Measurements from ENCODE around the gene MUC6. TPM values are rescaled to one million over a fixed set of nuclear protein-coding genes. Genes with fewer than 3 reads are reported as not detected.
A peak's percentile ranks its signal among the peaks of the same experiment; 100 is the strongest.

Gene MUC6
- total and polyA plus RNA-seq, 5 experiments from 2014 or later: not detected

DNA sequence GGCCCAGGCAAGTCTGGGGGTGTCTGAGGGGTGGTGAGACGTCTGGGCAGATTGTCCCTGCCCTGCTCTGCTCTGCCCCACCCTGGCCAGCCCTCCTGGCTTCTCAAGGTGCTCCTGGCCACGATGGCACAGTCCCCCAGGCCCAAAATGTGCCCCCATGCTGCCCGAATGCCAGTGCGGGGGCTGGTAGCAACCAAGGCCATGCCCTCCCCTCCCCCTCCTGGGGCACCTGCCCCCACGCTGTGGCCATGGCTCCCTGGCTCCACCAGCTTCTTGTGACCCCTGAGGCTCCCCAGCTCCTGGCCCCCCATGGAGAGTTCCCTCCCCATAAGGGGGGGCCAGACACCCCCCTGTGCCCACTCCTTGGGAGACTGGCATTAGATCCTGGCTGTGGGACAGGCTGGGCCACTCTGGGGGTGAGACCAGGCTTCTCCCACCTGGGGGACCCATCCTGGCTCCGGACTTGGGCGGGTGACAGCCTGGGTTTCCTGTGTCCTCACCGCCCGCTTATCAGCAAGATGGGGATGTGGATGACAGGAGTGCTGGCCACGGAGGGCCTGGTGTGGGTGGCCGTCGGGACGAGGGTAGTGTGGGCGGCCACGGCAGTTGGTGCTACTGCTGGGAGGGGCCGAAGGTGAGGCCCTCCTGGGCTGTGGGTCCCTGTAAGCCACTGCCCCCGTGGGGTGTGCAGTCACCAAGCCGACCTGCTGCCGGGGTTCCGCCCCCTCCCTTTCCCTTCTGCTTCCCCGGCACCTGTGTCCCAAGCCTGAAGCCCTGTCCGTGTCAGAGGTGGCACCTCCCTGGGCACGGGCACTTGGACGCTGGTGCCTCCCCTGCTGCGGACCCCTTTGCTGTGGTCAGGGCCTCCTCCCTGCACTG lies 15.9 kb upstream of the MUC6 start:
- peaks cover 0 to 5% (median 3%) of the 10 kb centered on the region in 4 donors for H3K4me1 Mint-ChIP-seq
- no peaks in the 10 kb centered on the region for H3K36me3 Mint-ChIP-seq
- ATAC-seq (no peak), DNase-seq (peak in 1 of 10 donors; percentile 50)
- no peaks in the 10 kb centered on the region for H3K9me3 Mint-ChIP-seq
- no peak overlapping the region for H3K27ac Mint-ChIP-seq
- POLR2A ChIA-PET: no interaction called here
- peaks cover 7 to 24% (median 8%) of the 10 kb centered on the region in 5 donors for H3K27me3 Mint-ChIP-seq
- no peak overlapping the region for H3K4me3 Mint-ChIP-seq

- no peak for ATAC-seq
- DNase-seq: peak in 1 of 10 donors; percentile 54
- H3K36me3 Mint-ChIP-seq: no peaks in the 10 kb centered on the region
- H3K27me3 Mint-ChIP-seq: peaks cover 5 to 29% (median 12%) of the 10 kb centered on the region in 5 donors
- peaks cover 0 to 5% (median 3%) of the 10 kb centered on the region in 4 donors for H3K4me1 Mint-ChIP-seq
- no peak overlapping the region for H3K4me3 Mint-ChIP-seq
- POLR2A ChIA-PET: interaction anchor here (0.6 to 0.7 kb wide), 2 partner anchors 10 to 203 kb away, joined by 3 read pairs; no protein-coding TSS in a partner anchor
- H3K27ac Mint-ChIP-seq: no peak overlapping the region
- H3K9me3 Mint-ChIP-seq: no peaks in the 10 kb centered on the region
Measured at GRCh38 chr11:1051356-1052132, 15.0 kb upstream of the MUC6 start.

DNA sequence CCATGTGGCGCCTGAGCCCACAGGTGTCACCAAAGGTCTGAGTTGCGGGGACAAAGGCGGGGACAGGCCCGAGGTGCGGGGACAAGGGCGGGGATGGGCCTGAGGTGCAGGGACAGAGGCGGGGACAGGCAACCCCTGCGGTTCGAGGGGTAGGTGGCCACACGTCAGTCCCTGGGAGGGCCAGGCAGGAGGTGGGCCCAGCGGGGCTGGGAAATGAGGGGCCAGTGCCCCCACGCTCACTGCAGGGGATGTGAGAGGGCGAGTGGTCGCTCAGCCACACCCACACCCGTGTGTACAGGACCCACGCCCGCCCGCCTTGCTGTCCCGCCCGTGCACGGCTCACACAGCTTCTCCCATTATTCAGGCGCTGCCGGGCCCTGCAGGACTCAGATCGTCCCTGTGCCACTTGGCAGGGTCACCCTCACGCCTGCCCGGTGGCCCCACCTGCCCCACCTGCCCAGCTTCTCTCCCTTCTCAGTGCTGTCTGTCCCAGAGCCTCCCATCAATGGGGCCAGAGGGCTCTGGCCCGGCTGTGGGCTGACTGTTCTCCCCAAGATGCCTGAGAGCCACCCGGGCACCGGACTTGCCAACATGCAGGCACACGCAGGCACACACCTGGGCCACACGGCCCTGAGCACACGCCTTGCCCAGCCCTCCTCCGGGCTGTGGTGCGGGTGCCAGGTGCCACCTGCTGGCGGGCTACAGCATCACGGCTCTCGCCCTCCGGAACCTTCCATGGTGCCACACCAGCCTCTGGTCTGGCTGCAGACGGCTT lies 14.2 kb upstream of the MUC6 start:
- H3K27ac Mint-ChIP-seq: no peak overlapping the region
- no peaks in the 10 kb centered on the region for H3K9me3 Mint-ChIP-seq
- H3K4me3 Mint-ChIP-seq: no peak overlapping the region
- H3K27me3 Mint-ChIP-seq: peaks cover 5 to 36% (median 12%) of the 10 kb centered on the region in 5 donors
- ATAC-seq (peak; percentile 99 to 100), DNase-seq (peak; percentile 54 to 81 (median 70))
- peaks cover 0 to 5% (median 3%) of the 10 kb centered on the region in 4 donors for H3K4me1 Mint-ChIP-seq
- no peaks in the 10 kb centered on the region for H3K36me3 Mint-ChIP-seq
- POLR2A ChIA-PET: interaction anchor here (0.7 kb wide), 1 partner anchor 202 kb away, joined by 3 read pairs; no protein-coding TSS in a partner anchor

DNA sequence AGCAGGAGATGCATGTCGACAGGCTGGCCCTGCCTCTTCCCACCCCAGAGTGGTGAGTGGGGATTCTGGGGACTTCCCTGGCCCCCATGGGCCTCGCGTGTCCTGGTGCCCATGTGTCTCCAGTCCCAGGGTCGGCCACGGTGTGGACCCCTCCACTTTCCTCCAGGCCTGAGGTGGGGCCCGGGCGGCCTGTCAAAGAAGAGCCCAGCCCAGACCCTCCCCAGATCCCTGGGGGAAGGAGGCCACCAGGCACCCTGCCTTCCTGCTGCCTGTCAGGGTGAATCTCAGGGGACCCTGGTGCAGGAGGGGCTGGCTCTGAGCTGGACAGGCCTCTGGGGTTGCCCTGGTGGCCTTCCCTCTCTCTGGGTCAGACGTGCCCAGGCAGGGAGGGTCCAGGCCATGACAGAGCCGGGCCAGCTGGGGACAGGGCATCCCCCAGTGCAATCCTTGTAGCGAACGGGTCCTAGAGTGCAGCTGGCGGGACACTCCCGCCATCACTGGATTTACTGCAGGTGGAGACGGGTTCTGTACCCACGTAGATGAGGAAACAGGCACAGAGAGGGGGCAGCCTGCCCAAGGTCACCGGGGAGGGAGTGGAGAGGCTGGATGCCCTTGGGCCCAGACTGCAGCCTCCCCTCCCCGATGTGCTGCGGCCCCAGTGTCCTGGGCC lies 13.5 kb upstream of the MUC6 start:
- Mint-ChIP-seq H3K9me3 (no peaks in the 10 kb centered on the region), H3K36me3 (no peaks in the 10 kb centered on the region), H3K4me1 (peaks cover 0 to 5% (median 3%) of the 10 kb centered on the region in 4 donors), H3K27me3 (peaks cover 5 to 34% (median 13%) of the 10 kb centered on the region in 5 donors), H3K27ac (peak overlapping the region in 2 of 10 donors; percentile 18 to 65), H3K4me3 (peak overlapping the region in 1 of 10 donors; percentile 30)
- DNase-seq: peak in 1 of 10 donors; percentile 53
- POLR2A ChIA-PET: no interaction called here
- no peak for ATAC-seq

- Mint-ChIP-seq H3K27me3 (peaks cover 5 to 39% (median 19%) of the 10 kb centered on the region in 5 donors), H3K36me3 (no peaks in the 10 kb centered on the region), H3K4me3 (no peak overlapping the region), H3K27ac (peak overlapping the region in 2 of 10 donors; percentile 18 to 43), H3K4me1 (peaks cover 0 to 5% (median 3%) of the 10 kb centered on the region in 4 donors), H3K9me3 (no peaks in the 10 kb centered on the region)
- DNase-seq: peak in 1 of 10 donors; percentile 41
- no peak for ATAC-seq
- POLR2A ChIA-PET: interaction anchor here (0.6 kb wide), 1 partner anchor 198 kb away, joined by 5 read pairs; no protein-coding TSS in a partner anchor
Measured at GRCh38 chr11:1049431-1049891, 12.9 kb upstream of the MUC6 start.

DNA sequence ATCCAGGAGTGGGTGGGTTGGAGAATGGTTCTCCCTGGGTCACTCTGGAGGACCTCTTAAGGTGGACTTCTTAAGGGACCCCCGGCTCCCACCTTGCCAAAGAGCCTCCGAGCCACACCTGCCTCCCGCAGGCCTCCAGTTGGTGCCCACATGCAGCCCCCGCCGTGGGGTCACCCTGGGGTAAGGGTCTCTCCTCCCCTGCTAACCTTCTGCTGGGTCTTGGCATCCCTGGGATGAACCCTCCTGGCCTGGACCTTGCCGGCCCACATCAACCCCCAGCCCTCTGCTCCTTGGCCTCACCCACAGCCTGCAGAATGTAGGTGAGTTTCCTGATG lies 12.5 kb upstream of the MUC6 start:
- no peak for ATAC-seq
- H3K36me3 Mint-ChIP-seq: no peaks in the 10 kb centered on the region
- POLR2A ChIA-PET: interaction anchor here (0.6 kb wide), 1 partner anchor 198 kb away, joined by 5 read pairs; no protein-coding TSS in a partner anchor
- peak overlapping the region in 1 of 10 donors; percentile 43 for H3K27ac Mint-ChIP-seq
- peaks cover 5 to 44% (median 20%) of the 10 kb centered on the region in 5 donors for H3K27me3 Mint-ChIP-seq
- no peak overlapping the region for H3K4me3 Mint-ChIP-seq
- no peaks in the 10 kb centered on the region for H3K9me3 Mint-ChIP-seq
- H3K4me1 Mint-ChIP-seq: peaks cover 0 to 5% (median 3%) of the 10 kb centered on the region in 4 donors
- peak in 1 of 10 donors; percentile 3 for DNase-seq

DNA sequence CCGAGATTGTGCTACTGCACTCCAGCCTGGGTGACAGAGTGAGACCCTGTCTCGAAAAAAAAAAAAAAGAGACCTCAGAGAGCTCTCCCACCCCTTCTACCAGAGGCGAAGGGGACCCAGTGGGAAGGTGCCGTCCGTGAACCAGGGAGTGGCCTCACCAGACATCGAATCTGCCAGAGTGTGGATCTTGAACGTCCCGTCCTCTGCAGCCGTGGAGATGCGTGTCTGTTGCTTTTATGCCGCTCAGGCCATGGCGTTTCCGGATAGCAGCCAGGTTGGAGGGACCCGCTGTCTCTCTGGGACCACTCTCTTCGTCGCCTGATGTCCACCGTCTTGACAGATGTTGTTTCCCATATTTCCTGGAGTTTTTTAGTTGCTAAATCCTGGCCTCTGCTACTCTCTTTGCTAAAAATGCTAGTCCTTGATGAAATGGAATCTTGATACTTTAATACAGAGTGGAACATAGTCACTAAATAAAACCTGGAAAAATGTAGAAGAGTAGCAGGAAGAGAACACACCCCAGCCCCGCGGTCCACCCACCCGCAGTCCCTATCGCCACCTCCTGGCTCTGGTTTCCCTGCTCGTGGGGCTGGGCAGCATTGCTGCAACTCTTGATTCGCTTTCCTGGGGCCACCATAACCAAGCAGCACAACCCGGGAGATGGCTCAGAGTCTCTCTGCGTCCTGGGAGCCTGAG lies 12.0 kb upstream of the MUC6 start:
- DNase-seq (peak in 1 of 10 donors; percentile 58), ATAC-seq (no peak)
- Mint-ChIP-seq H3K27ac (peak overlapping the region in 1 of 10 donors; percentile 43), H3K36me3 (no peaks in the 10 kb centered on the region), H3K27me3 (peaks cover 6 to 46% (median 20%) of the 10 kb centered on the region in 5 donors), H3K4me3 (no peak overlapping the region), H3K9me3 (no peaks in the 10 kb centered on the region), H3K4me1 (peaks cover 0 to 5% (median 3%) of the 10 kb centered on the region in 4 donors)
- POLR2A ChIA-PET: no interaction called here

- no peak for DNase-seq
- Mint-ChIP-seq H3K27ac (no peak overlapping the region), H3K27me3 (peaks cover 6 to 46% (median 20%) of the 10 kb centered on the region in 5 donors), H3K4me1 (peaks cover 0 to 5% (median 3%) of the 10 kb centered on the region in 4 donors), H3K9me3 (no peaks in the 10 kb centered on the region), H3K36me3 (no peaks in the 10 kb centered on the region), H3K4me3 (no peak overlapping the region)
- ATAC-seq: no peak
- POLR2A ChIA-PET: no interaction called here
Measured at GRCh38 chr11:1047595-1048156, 11.2 kb upstream of the MUC6 start.

- Mint-ChIP-seq H3K36me3 (no peaks in the 10 kb centered on the region), H3K4me1 (no peaks in the 10 kb centered on the region), H3K27ac (no peak overlapping the region), H3K9me3 (no peaks in the 10 kb centered on the region), H3K4me3 (no peak overlapping the region), H3K27me3 (peaks cover 4 to 37% (median 16%) of the 10 kb centered on the region in 5 donors)
- ATAC-seq: no peak
- DNase-seq: no peak
- POLR2A ChIA-PET: no interaction called here
Measured at GRCh38 chr11:1044160-1044559, 7.6 kb upstream of the MUC6 start.

- DNase-seq: no peak
- POLR2A ChIA-PET: no interaction called here
- Mint-ChIP-seq H3K4me3 (no peak overlapping the region), H3K4me1 (no peaks in the 10 kb centered on the region), H3K27ac (no peak overlapping the region), H3K9me3 (no peaks in the 10 kb centered on the region), H3K36me3 (no peaks in the 10 kb centered on the region), H3K27me3 (peaks cover 3 to 37% (median 14%) of the 10 kb centered on the region in 5 donors)
- ATAC-seq: no peak
Measured at GRCh38 chr11:1043563-1044096, 7.1 kb upstream of the MUC6 start.

Data from naive thymus-derived CD8-positive, alpha-beta T cell (primary cell).